H7 (cell line): ENCODE measurements around the gene F8. TPM values are rescaled to one million over a fixed set of nuclear protein-coding genes. Genes with fewer than 3 reads are reported as not detected.

Experiments used
- DNase-seq: peaks from one replicate; pipeline ENCODE4 v3.0.0; 2012
- H3K27me3 ChIP-seq: 2 replicates; pipeline ENCODE4 v1.6.0; 2011; ENCODE audit warnings: mild to moderate bottlenecking, low read length; ENCODE audit not compliant: control insufficient read depth, insufficient read depth
- H3K36me3 ChIP-seq: replicated peaks from 2 replicates; pipeline ENCODE4 v1.5.1; 2011; ENCODE audit warnings: low read length; ENCODE audit not compliant: control insufficient read depth, insufficient read depth
- H3K4me3 ChIP-seq: 2 replicates; pipeline ENCODE4 v1.5.1; 2011; ENCODE audit warnings: low read depth, mild to moderate bottlenecking, control low read depth, low read length, moderate library complexity; ENCODE audit not compliant: insufficient read depth
- total RNA-seq: library from RNA; depleted of rRNA; stranded (reverse); fragments of >200 nt; shearing (Covaris generic); gene quantifications from 2 replicates; pipeline ENCODE4 v1.2.3, GENCODE V29; 2014; rRNA removed

Gene F8
- total RNA-seq, 1 experiment from 2014 or later, result 2.1 TPM

DNA sequence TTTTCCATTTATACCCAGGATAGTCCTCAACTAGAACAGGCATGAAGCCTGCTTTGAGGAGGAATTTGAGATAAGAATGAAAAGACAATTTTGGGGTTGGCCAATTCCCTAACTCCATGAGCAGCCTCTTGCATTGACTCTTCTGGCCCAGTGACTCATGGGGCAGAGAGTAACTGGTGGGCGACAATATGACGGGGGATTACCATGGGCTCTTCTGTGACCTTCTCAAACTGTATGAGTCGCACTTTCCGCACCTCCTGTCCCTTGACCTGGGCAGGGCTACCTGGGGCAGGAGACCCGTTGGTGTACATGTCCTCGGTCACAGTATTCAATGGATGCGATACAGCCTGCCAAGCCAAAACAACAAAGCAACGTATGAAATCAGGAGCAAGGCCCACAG is 230.6 kb downstream of the F8 start:
- no peaks in the 10 kb centered on the region for H3K27me3 ChIP-seq
- H3K4me3 ChIP-seq, result no peak overlapping the region
- no peaks in the 10 kb centered on the region for H3K36me3 ChIP-seq
- DNase-seq, result no peak

DNA sequence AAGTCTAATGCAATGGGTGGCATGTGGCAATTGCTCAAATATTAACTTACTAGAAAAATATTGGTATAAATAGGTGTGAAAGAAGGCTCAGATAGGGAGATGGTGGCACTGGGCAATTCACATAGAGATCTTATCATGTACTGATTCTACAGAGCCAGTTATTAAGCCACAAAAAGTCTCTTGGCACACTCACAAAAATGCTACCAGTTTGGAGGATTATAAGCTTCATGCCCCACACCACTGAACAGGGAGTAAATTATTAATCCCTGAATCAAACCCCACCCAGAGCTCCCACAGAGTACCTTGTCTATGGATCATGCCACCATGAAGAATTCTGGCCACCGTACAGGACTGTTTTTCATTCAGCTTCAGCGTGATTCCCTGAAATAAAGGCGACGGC is 231.1 kb downstream of the F8 start:
- Histone ChIP-seq H3K27me3 (no peaks in the 10 kb centered on the region), H3K4me3 (no peak overlapping the region), H3K36me3 (no peaks in the 10 kb centered on the region)
- no peak for DNase-seq

Other genes starting within 250 kb of the F8 start
- gene MPP1, start 217.2 kb downstream of the F8 start, total RNA-seq, result 10.5 and 12.5 TPM in 2 replicates
- not detected in 2 replicates for gene SMIM9, start 188.1 kb downstream of the F8 start, total RNA-seq
- 8.2 and 8.4 TPM in 2 replicates for gene F8A1, start 136.4 kb downstream of the F8 start, total RNA-seq
- gene FUNDC2, start 4.1 kb upstream of the F8 start, total RNA-seq, result 50.0 and 56.0 TPM in 2 replicates
- 10.0 and 13.4 TPM in 2 replicates for gene CMC4, start 48.4 kb upstream of the F8 start, total RNA-seq
- gene MTCP1, start 48.4 kb upstream of the F8 start, total RNA-seq, result 5.9 and 9.3 TPM in 2 replicates
- gene BRCC3, start 48.8 kb upstream of the F8 start, total RNA-seq, result 7.9 and 9.9 TPM in 2 replicates
- 73.6 and 89.6 TPM in 2 replicates for gene VBP1, start 193.7 kb upstream of the F8 start, total RNA-seq
- gene RAB39B, start 241.8 kb upstream of the F8 start, total RNA-seq, result 3.6 and 4.4 TPM in 2 replicates